HT1080 (cell line): ENCODE data around the gene FBXL13. TPM values are rescaled to one million over a fixed set of nuclear protein-coding genes. Genes with fewer than 3 reads are reported as not detected.
"Not testable (repeated sequence)": the region's sequence is repeated elsewhere in the genome, so short reads cannot be mapped to it uniquely, and the experiment has no call there.

Experiments
- DNase-seq: peaks from one replicate; pipeline ENCODE4 v3.0.0-alpha.2; 2015; ENCODE audit warnings: low read depth
- total RNA-seq: library from RNA; depleted of rRNA; stranded (reverse); fragments of >200 nt; shearing (Covaris generic); gene quantifications from 2 replicates; pipeline ENCODE4 v1.2.3, GENCODE V29; 2014

FBXL13 gene
- total RNA-seq, 1 experiment from 2014 or later: 0.56 TPM

- DNase-seq: no peak
Measured at GRCh38 chr7:102866535-102867215, 207.9 kb downstream of the FBXL13 start.

DNA sequence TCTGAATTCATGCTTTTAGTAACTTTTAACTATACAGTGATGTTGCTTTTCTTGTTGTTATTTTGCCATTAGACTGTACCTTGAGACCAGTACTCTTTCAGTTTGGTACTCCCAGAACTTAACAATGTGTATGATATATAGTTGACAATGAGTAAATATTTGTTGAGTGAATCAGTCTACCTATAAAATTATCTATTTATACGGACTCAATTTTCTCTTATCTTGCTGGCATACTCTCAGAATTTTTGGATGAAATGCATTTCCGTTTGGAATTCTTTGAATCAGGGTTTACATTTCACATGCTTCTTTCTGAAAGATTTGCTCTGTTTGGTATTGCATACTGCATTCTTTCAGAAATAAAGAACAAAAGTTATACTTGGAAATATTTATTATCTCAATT lies 209.6 kb downstream of the FBXL13 start:
- no peak for DNase-seq

- peak; percentile 52 for DNase-seq
Measured at GRCh38 chr7:102860351-102860811, 214.2 kb downstream of the FBXL13 start.

DNA sequence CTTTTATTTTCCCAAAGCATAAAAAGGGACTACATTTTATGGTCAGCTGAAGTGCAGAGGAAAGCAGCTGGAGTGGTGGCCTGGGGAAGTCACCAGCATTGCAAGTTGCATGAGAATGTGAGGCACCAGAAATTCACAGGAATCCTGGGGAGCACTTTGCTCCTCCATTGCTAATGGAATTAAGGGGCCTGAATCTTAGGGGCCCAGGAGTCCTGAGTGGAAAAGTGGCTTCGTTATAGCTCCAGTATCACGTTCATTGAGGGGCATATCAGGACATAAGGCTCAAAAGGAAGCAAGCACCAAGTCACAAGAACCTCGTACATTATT lies 214.8 kb downstream of the FBXL13 start:
- no peak for DNase-seq

DNA sequence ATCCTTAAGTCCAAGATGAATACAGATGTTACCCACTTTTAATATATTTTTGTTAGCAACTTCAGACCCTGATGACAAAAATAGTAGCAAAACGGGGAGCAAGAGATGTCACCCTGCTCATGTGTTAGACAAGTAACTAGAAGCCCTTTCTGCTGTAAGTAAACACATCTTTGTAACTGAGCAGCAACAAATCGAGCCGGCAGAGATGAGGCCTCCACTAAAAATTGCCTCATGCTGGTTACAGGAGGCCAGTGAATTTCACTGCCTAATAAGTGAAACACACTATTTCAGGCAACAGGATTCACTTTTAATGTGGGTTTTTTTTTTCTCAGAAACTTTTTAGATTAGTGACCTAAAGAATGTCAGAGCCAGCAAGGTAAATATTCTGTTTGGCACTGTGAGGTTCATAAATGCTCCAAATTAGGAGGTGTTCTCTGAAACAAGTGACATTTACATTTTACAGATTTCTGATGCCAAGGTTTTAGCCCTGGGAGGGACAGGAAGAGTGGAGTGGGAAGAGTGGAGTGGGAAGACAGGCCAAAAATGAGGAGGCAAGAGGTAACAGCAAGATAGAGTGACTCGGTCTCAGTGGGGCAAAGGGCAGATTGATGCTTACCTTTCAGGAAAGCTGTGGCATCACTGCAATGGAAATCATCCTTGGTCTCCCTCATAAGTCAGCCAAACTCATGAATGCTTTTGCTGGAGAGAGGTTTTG lies 215.4 kb downstream of the FBXL13 start:
- DNase-seq: no peak

DNA sequence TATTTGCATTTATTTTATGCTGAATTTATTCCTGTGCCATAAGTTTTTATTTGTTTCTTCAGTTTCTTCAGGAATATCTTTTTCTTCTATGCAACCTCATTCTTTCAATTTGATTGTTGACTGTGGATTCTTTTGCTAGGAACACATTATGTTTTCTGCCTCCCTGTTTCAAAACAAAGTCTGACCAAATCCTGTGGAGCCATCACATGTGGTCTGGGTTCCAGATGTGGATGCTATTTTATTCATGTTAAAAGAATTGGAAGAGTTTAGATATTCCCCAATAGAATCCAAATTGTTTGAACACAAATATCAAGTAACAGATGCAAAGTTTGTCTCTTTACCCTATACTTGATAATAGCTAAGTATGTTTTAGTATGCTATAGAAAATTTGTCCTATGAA lies 218.6 kb downstream of the FBXL13 start:
- DNase-seq: no peak

DNA sequence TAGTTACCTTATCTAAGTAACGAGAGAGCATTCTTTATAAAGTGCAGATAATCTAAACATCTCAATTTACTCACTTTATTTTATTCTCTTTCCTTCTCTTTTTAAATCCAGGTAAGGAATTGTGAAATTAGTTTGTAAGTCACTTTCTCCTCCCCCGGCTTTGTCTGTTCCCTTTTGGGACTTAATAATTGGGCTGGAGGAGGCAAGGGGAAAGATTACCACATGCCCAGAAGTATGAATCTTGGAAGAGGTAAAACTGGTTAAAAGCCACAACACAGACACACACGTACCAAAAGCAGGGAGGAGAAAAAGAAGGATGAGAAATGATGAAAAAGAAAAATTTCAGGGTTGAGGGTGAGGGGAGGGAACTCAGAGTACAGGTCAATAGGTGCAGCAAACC lies 225.1 kb downstream of the FBXL13 start:
- no peak for DNase-seq

DNA sequence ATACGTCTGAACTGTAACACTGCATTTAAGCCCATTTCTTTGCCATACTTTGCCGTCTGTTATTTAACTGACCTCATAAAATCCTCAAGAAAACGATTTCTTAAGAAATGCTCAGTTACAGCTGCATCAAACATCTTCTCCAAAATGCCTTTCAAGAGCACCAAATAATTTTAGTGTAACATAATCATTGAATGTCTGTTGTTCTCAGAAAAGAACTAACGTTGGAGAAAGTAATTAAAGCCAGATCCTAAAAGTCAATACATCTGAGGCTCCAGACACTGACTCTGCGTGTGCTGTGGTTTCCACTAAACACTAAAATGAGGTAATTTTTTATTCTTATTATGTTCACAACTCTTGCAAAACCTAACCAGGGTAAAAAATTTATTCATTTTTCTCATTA lies 225.5 kb downstream of the FBXL13 start:
- no peak for DNase-seq

DNA sequence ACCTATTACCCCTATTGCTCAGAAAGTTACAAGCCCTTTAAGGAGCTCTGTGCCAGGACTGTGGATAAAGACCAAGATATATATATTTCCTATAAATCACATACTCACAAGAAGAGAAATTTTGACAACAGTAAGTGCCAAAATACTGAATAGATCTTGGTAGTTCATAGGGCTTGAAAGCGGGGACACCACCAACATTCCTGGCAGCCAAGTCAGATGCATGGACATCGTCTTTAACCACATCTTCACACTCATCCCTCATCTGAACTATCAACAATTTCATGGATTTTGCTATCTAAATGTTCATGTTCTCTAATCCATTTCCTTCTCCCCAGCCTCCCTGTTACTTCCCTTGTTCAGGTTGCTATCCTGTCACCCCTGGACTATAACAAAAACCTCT lies 229.2 kb downstream of the FBXL13 start:
- no peak for DNase-seq

GRCh38 chr7:102843850-102844249 lies 230.7 kb downstream of the FBXL13 start:
- DNase-seq: no peak

- DNase-seq: no peak
Measured at GRCh38 chr7:102842284-102842683, 232.3 kb downstream of the FBXL13 start.

- DNase-seq: no peak
Measured at GRCh38 chr7:102841290-102841689, 233.3 kb downstream of the FBXL13 start.

GRCh38 chr7:102840404-102840803 lies 234.2 kb downstream of the FBXL13 start:
- no peak for DNase-seq

DNA sequence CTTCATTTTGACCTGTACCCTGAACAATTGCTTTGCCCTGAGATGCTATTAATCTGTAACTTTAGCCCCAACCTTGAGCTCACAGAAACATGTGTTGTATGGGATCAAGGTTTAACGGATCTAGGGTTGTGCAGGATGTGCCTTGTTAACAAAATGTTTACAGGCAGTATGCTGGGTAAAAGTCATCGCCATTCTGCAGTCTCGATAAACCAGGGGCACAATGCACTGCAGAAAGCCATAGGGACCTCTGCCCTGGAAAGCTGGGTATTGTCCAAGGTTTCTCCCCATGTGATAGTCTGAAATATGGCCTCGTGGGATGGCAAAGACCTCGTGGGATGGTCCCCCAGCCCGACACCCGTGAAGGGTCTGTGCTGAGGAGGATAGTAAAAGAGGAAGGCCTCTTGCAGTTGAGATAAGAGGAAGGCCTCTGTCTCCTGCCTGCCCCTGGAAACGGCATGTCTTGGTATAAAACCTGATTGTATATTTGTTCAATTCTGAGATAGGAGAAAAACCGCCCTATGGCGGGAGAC lies 236.0 kb downstream of the FBXL13 start:
- DNase-seq: not testable (repeated sequence)

- no peak for DNase-seq
Measured at GRCh38 chr7:102837802-102838201, 236.8 kb downstream of the FBXL13 start.

DNA sequence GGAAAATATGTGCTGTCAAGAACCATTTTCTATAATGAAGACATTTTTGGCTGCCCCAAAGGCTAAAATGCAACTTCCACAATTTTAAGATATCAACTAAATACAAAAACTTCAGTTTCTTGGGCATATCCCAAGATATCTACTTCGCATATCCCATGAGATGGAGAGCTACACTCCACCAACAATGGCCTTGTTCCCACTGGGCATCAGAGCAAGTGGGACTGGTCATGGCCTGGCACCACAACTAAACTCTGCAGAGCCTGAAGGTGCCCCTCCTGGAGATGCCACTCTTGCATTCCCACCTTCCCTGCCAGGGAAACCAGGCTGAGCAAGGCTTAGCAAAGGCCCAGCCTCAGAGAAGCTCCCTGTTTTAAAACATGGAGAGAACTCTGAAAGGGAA lies 237.6 kb downstream of the FBXL13 start:
- no peak for DNase-seq

DNA sequence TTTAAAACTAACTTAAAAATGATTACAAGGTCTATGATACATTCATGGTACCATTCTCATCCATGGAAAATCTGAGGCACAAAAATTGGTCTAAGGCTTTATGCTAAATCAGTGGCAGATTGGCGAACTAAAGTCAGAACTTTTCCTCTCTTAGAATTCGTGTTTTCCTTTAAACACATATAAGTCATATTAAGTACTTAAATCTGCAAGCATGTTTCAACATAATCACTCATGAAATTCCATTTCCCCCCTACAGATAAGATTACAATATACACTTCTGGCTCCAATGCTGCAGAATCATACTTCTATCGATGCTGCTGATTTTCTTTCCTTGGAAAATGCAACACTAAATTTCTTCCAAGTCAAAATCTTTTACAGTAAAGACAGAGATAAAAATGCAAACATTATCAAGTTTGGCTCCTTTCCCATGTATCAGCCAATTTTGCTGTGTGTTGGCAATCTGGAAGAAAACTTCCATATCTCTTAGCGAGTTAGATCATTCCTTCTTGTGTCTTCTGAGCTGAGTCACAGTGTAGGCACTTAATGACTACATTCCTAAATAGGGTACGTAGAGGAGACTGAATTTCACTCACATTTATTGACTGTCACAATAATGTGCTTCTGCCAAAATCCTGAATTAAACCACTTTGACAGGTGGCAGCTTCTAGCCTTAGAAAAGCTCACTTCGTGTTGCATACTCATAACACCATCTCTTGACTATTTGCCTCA lies 238.2 kb downstream of the FBXL13 start:
- peak; percentile 87 for DNase-seq

DNA sequence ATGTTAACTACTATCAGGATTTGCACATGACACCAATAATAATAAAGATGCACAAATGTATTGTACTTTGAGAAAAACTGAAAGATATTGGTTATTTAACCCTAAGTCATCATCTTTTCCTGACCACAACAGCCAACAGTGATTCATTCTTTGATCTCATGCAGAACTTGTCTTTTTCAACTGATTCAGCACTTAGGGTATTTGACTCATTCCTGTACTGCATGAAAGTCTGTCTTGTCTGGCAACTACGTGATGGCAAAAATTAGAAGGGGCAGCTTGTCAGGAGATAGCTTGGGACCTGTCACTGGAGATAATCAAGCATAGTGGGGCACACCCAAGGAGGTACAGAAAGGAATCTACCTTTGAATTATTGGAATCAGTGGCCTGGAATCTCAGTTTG lies 239.6 kb downstream of the FBXL13 start:
- DNase-seq: peak; percentile 91

DNA sequence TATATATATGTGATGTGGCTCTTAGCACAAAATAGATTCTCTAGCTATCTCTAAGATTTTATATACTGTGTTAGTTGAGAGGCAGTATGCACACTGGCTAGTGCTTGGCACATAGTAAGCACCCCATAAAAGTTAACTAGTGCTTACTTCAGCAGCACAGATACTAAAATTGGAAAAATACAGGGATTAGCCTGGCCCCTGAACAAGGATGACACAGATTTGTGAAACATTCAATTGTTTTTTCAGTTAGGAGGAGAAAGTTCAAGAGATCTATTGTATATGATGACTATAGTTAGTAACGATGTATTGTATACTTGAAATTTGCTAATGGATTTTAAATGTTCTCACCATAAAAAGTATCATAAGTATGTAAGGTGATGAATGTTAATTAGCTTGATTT lies 240.1 kb downstream of the FBXL13 start:
- peak; percentile 7 for DNase-seq

DNA sequence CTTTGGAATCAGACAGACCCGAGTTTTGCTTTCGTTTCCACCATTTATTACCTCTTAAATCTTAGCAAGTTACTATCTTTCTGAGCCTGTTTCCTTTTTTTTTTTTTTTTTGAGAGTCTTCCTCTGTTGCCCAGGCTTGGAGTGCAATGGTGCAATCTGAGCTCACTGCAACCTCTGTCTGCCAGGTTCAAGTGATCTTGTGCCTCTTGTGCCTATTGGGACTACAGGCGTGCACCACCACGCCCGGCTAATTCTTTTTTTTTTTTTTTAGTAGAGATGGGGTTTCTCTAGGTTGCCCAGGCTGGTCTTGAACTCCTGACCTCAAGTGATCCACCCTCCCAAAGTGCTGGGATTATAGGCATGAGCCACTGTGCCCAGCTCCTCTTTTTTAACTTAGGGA lies 241.3 kb downstream of the FBXL13 start:
- no peak for DNase-seq

DNA sequence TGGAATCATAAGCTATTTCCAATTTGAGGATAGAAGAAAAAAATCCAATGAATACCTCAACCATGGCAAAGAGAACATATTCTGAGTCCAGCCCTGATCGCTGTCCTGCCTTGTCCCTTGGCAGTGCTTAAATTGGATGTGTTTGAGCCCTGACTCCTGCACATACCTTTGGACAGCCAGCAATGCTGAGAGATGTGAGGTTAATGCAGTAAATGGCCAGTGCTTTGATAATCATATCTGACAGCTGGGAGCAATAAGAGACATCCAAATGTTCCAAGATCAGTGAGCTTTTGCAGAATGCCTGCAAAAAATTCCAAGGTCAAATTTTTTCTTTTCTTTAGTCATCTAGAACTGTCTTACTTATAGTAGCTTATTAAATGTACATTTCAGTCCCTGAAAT lies 241.9 kb downstream of the FBXL13 start:
- no peak for DNase-seq

GRCh38 chr7:102830197-102830596 lies 244.4 kb downstream of the FBXL13 start:
- no peak for DNase-seq
